HL-60 (cell line): ENCODE data around the gene S100A3.

Experiments used
- CTCF ChIP-seq: IDR thresholded peaks from one replicate; pipeline ENCODE4 v1.5.1; 2011; ENCODE audit warnings: low read length, control low read depth, inconsistent platforms; ENCODE audit not compliant: insufficient read depth
- POLR2AphosphoS5 ChIP-seq: IDR thresholded peaks from 2 replicates; pipeline ENCODE4 v1.6.1; 2012; ENCODE audit warnings: low read depth
- REST ChIP-seq: IDR thresholded peaks from 2 replicates; pipeline ENCODE4 v1.6.1; 2012; ENCODE audit warnings: low read depth; ENCODE audit not compliant: insufficient replicate concordance
- SPI1 ChIP-seq: IDR thresholded peaks from 2 replicates; pipeline ENCODE4 v1.6.1; 2012; ENCODE audit warnings: low read depth, mild to moderate bottlenecking, borderline replicate concordance

GRCh38 chr1:153552335-153552734, 3.3 kb upstream of the S100A3 start:
- TF ChIP-seq POLR2AphosphoS5 (no peak), SPI1 (no peak), CTCF (no peak), REST (no peak)
